GM19452 (cell line): ENCODE measurements around the gene ATP5PD.
"Not testable (repeated sequence)": the region's sequence is repeated elsewhere in the genome, so short reads cannot be mapped to it uniquely, and the experiment has no call there.

Source experiments
- ATAC-seq: cut with Tn5 transposase; IDR thresholded peaks from one replicate; pipeline ENCODE4 v1.9.1; 2021; ENCODE audit not compliant: unreplicated experiment

ATP5PD gene

GRCh38 chr17:75077496-75078283 lies 30.9 kb upstream of the ATP5PD start:
- peak; percentile 40 for ATAC-seq

- peak; percentile 13 for ATAC-seq
Measured at GRCh38 chr17:75077072-75077495, 30.3 kb upstream of the ATP5PD start.

DNA sequence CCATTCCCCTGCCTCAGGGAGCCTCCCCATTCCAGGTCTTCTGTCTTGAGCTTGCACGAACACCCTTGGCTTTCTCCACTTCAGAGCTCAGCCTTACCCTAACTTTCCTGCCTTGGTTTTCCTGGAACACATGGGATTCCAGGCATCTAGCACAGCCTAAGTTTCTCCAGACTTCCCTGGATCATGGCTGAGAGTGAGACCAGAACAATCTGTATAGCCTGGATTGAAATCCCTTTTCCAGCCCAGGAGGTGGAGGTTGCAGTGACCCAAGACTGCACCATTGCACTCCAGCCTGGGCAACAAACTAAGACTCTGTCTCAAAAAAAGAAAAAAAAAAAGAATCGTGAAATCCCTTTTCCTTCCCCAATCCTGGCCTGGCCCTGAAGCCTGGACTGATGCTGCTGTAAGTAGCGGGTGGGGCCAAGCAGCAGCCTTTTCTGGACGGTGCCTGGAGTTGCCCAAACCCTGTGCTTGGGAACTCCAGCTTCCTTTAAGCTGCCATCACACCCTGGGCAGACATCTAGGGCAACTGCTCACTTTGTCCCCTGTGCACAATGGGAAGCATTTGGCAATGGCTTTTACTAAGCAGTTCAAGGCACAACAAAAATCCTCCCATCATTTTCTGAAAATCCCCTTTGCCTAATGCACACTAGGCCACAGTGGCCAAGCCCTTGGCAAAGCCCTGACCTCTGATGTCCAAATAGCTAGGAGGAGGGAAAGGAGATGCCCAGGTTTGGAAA lies 29.0 kb upstream of the ATP5PD start:
- ATAC-seq = no peak

DNA sequence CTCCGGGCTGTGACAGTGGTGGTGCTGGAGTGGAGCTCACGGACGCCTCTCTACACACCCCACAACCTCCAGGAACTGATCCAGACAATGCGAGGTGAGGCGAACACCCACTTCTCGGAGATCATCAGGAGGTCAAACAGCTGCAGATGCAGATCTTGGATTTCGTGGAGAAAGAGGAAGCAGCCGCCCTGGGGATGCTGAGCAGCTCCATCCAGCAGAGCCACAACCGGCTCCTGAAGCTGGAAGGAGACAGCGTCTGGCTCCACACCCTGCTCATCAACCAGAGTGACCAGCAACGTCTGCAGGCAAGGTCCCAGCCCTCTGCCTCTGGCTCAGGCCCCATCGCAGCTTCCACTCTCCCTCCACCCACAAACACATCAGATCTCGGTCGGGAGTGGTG lies 27.8 kb upstream of the ATP5PD start:
- no peak for ATAC-seq

- no peak for ATAC-seq
Measured at GRCh38 chr17:75073618-75074047, 26.9 kb upstream of the ATP5PD start.

DNA sequence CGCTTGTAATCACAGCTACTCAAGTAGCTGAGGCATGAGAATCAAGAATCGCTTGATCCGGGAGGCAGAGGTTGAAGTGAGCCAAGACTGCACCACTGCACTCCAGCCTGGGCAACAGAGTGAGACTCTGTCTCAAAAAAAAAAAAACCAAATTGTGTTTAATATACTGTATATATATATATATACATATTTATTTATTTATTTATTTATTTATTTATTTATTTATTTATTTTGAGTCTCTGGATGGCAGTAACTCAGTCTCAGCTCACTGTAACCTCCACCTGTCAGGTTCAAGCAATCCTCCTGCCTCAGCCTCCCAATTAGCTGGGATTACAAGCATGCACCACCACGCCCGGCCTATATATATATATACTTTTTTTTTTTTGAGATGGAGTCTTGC lies 26.1 kb upstream of the ATP5PD start:
- ATAC-seq = not testable (repeated sequence)

DNA sequence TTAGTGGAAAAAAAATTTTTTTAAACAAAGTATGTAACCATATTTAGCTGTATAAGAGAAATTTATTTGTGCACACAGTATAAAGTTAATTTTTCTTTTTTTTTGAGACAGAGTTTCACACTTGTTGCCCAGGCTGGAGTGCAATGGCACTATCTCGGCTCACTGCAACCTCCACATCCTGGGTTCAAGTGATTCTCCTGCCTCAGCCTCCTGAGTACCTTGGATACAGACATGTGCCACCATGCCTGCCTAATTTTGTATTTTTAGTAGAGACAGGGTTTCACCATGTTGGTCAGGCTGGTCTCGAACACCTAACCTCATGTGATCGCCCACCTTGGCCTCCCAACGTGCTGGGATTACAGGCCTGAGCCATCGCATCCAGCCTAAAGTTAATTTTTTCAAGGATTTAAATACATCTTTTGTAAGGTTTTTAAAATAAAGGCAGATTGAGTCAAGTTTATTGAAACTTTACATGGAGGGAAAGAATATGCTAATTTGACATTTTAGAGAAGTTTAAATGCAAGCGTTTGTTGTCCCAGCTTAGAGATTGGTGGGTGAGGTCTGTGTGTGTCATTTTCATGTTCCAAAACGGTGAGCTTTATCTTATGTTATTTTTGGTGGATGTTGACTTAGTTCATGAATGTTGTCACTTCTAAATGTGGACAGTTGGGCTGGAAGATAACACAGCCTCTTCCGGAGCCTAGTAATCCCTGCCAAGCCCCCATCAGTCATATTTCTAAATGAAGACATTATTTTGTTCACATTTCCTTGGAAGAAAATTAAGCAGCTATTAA lies 24.9 kb upstream of the ATP5PD start:
- not testable (repeated sequence) for ATAC-seq

DNA sequence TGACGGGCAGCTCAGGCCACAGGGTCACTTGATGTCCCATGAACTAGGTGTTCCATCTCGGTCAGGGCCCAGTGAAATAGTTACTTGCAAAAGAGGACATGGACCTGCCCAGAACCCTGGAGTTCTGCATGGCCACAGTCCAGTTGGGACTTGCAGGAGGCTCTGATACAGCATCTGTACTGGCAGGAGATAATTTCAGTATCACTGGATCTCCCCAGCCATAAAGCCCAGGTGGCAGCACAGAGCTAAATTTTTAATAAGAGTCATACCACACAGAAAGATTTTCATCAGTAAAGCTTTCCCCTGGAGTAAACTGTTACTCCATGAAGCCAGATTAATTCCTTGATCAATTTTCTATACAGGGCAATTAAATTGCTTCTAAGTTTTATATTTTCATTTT lies 23.0 kb upstream of the ATP5PD start:
- no peak for ATAC-seq

DNA sequence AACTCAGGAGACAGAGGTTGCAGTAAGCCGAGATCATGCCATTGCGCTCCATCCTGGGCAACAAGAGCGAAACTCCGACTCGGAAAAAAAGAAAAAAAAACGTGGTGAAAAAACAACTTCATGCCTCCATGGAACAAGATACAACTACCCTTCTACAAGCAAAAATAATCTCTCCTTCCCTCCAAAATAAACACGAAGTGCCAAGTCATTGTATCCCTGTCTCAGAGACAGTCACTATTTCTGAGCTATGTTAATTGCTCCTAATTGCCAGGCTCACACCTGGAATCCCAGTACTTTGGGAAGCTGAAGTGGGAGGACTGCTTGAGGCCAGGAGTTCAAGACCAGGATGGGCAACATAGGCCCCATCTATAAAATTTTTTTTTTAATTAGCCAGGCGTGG lies 22.0 kb upstream of the ATP5PD start:
- ATAC-seq = no peak

DNA sequence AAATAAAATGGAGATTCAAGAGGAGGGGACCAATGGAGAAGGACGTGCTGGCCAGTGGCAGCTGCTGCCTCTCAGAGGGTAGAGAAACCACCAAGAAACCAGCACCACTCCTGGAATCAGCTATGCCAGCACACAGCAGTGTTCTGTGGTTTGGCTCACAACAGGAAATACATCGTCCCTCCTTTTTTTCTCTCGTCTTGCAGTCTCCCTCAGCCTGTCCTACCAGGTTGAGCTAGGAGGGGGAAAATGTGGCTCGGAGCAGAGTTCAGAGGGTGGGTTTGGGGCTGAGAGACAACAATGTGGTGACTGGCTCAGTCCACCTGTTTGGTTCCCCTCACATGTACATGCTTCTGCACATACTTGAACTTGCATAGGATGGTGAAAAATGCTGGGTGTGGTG lies 21.1 kb upstream of the ATP5PD start:
- no peak for ATAC-seq

GRCh38 chr17:75065562-75066151 lies 18.9 kb upstream of the ATP5PD start:
- no peak for ATAC-seq

DNA sequence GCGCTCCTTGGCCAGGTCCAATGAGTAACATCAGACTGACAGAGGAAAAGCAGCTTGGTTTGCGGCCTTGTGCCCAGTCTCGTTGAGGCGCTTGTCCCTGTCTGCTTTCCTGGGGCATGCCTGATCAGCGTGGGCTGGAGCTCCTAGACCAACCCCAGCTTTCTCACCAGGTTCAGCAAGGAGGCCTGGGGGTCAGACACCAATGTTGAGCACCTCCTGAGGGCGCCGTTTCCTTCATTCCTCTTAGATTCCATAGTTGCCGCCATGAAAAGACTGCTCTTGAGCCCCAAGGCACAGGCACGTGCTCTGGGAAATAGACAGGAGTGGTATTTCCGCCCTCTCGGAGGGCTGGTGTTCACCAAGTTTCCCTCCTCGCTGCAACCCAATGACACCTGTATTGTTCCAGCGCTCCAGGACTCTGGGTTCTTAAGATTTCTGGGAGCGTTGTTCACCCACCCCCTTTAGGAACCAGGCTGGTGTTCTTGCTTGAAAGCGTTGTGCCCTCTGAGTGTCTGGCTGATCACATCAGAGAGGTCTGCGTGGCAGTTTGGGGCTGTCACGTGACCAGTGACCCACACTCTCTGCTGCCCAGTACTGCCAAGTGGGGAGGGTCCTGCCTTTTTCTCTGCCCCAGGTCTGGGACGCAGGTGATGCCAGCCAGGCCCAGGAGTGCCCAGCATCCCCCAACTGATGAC lies 18.2 kb upstream of the ATP5PD start:
- no peak for ATAC-seq

DNA sequence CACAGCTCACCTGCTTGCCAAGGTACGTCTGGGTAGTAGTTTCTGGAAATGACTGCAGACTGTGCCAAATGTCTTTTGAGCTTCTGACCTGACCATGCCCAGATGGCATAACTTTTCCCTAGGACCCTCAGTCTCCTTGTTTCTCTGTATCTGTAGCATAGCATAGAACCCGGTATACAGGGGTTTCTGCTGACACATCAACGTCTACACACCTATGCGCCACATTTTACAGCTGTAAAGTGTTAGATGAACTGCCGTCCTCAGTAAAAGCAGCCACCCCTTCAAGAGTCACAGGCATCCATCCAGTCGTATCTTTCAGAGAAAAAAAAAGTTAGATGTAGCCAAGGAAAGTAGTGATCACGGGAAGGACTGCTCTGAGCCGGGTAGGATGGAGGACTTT lies 17.7 kb upstream of the ATP5PD start:
- ATAC-seq = no peak

DNA sequence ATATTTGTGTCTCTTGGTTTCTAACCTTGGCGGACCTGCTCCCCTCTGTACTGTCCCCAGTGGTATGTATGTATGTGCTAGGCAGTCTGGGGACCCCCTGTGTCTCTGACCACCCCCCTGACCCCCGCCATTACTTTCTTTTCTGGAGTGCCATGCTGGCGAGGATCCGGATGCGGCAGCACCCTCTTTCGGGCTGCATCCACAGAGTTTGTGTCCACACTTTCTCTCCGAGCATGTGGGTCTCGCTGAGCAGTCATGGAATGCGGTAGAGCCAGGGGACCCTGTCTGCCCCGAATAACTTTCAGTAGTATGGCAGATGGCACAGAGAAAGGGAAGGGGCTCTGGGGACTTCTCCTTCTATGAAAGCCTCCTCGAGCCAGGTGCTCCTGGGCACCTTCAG lies 17.3 kb upstream of the ATP5PD start:
- ATAC-seq = no peak

- no peak for ATAC-seq
Measured at GRCh38 chr17:75063626-75064025, 16.9 kb upstream of the ATP5PD start.

GRCh38 chr17:75063201-75063600 lies 16.4 kb upstream of the ATP5PD start:
- ATAC-seq = no peak

- ATAC-seq = no peak
Measured at GRCh38 chr17:75061618-75062017, 14.8 kb upstream of the ATP5PD start.

- no peak for ATAC-seq
Measured at GRCh38 chr17:75061055-75061438, 14.3 kb upstream of the ATP5PD start.

GRCh38 chr17:75060434-75061054 lies 13.8 kb upstream of the ATP5PD start:
- ATAC-seq = no peak
